K562 (cell line): ENCODE results near the gene DTX3. TPM values are rescaled to one million over a fixed set of nuclear protein-coding genes. Genes with fewer than 3 reads are reported as not detected.

Experiments
- ATAC-seq: fragments of 200-7000 bp; cut with Tn5 transposase; 3 replicates; pipeline ENCODE4 v1.9.1; 2020; ENCODE audit warnings: moderate library complexity
- BruUV-seq: library from RNA; stranded (reverse); fragments of 400-500 nt; replicated peaks from 2 replicates; lab custom pipeline; 2021; lab: Mats Ljungman, UMichigan
- CTCF ChIA-PET: fragments of 300-600 bp; formaldehyde crosslinking; extraction: SDS; loops from one replicate; lab custom pipeline; 2021; ENCODE audit warnings: low intra/inter-chr PET ratio; lab: Yijun Ruan, JAX
- POLR2A ChIA-PET: fragments of 300-600, 350-650 bp; sonication (Branson Sonifier 250); formaldehyde crosslinking; extraction: SDS; loops from one replicate; lab custom pipeline; 2021; ENCODE audit warnings: antibody characterized with exemption, inconsistent platforms; lab: Yijun Ruan, JAX
- DNase-seq, 4 experiments: peaks; one replicate each; pipeline versions ENCODE4 v3.0.0 to v3.0.0-alpha.2; 2011 to 2018; ENCODE audit warnings: low spot score in 3 of 4, mixed read lengths in 3 of 4; ENCODE audit errors: extremely low read depth in 1 of 4
- FAIRE-seq: peaks from 2 replicates; lab custom pipeline; 2011; peaks lifted over from hg19 to GRCh38; lab: Jason Lieb, UNC
- H2AFZ ChIP-seq: 2 replicates; pipeline ENCODE4 v1.6.0; 2011; ENCODE audit warnings: low read depth, low read length, control low read depth, inconsistent platforms
- H3K27ac ChIP-seq: fragments of 200-600 bp; 3 replicates; pipeline ENCODE4 v1.8.0; 2011; ENCODE audit warnings: low read depth, mild to moderate bottlenecking, control low read depth, inconsistent platforms, low read length, moderate library complexity, mixed read lengths; ENCODE audit errors: extremely low read depth
- H3K27me3 ChIP-seq, 2 experiments: fragments of 300-600 bp in 1 of 2; 2 replicates in 1 of 2; 3 replicates in 1 of 2; pipeline versions ENCODE4 v1.6.0 to v1.8.0; 2011; ENCODE audit warnings: inconsistent platforms in 2 of 2, low read length in 2 of 2, mild to moderate bottlenecking in 1 of 2, mixed read lengths in 1 of 2, moderate library complexity in 1 of 2; ENCODE audit not compliant: control insufficient read depth in 2 of 2, insufficient read depth in 2 of 2
- H3K36me3 ChIP-seq: fragments of 300-600 bp; 3 replicates; pipeline ENCODE4 v1.8.0; 2011; ENCODE audit warnings: mild to moderate bottlenecking, low read length, inconsistent platforms; ENCODE audit not compliant: control insufficient read depth, insufficient read depth
- H3K4me1 ChIP-seq, 2 experiments: fragments of 200-600 bp in 1 of 2; replicated peaks in 1 of 2; 2 replicates in 1 of 2; 3 replicates in 1 of 2; pipeline versions ENCODE4 v1.5.1 to v1.8.0; 2011; ENCODE audit warnings: inconsistent platforms in 2 of 2, low read length in 2 of 2, mild to moderate bottlenecking in 1 of 2, mixed read lengths in 1 of 2, moderate library complexity in 1 of 2; ENCODE audit not compliant: control insufficient read depth in 2 of 2, insufficient read depth in 2 of 2
- H3K4me2 ChIP-seq: 2 replicates; pipeline ENCODE4 v1.6.1; 2011; ENCODE audit warnings: low read length, control low read depth, inconsistent platforms, mixed read lengths; ENCODE audit not compliant: insufficient read depth
- H3K4me3 ChIP-seq: fragments of 200-600 bp; sonication (generic), shearing (Covaris generic); 2 replicates; pipeline ENCODE4 v1.5.1; 2016; ENCODE audit warnings: control low read depth, inconsistent platforms
- H3K79me2 ChIP-seq: fragments of 200-600 bp; 3 replicates; pipeline ENCODE4 v1.8.0; 2011; ENCODE audit warnings: low read length, inconsistent platforms; ENCODE audit not compliant: control insufficient read depth, insufficient read depth
- H3K9ac ChIP-seq, 2 experiments: 2 replicates each; pipeline versions ENCODE4 v1.6.0 to v1.6.1; 2011; ENCODE audit warnings: low read depth in 2 of 2, low read length in 2 of 2, control low read depth in 1 of 2, inconsistent platforms in 1 of 2, mild to moderate bottlenecking in 1 of 2, mixed read lengths in 1 of 2; ENCODE audit not compliant: insufficient read depth in 1 of 2
- H3K9me1 ChIP-seq: one replicate; pipeline ENCODE4 v1.6.0; 2011; ENCODE audit warnings: inconsistent platforms, mild to moderate bottlenecking, low read length, moderate library complexity; ENCODE audit not compliant: control insufficient read depth, insufficient read depth
- H3K9me3 ChIP-seq: replicated peaks from 2 replicates; pipeline ENCODE4 v1.5.1; 2011; ENCODE audit warnings: low read depth, low read length, inconsistent platforms; ENCODE audit not compliant: control insufficient read depth, insufficient read depth
- H4K20me1 ChIP-seq: replicated peaks from 2 replicates; pipeline ENCODE4 v1.6.1; 2011; ENCODE audit warnings: low read length, inconsistent platforms, mixed read lengths; ENCODE audit not compliant: control insufficient read depth, insufficient read depth
- ATF2 ChIP-seq: sonication (generic); formaldehyde crosslinking; IDR thresholded peaks from 2 replicates; pipeline ENCODE4 v1.8.1; 2022; ENCODE audit warnings: missing genetic modification reagents
- BRCA1 ChIP-seq, 2 experiments: fragments of 450-650 bp in 1 of 2; sonication (generic) in 1 of 2; formaldehyde crosslinking in 1 of 2; IDR thresholded peaks; 2 replicates each; pipeline versions ENCODE4 v1.5.0 to v1.6.1; 2017 to 2020; ENCODE audit warnings: mild to moderate bottlenecking in 1 of 2, missing genetic modification reagents in 1 of 2
- CHCHD3 ChIP-seq: fragments of 250-450 bp; sonication (Bioruptor Pico); IDR thresholded peaks from 2 replicates; pipeline ENCODE4 v2.1.2; 2022; ENCODE audit warnings: mild to moderate bottlenecking
- COPS2 ChIP-seq: fragments of 450-650 bp; conservative IDR thresholded peaks from 2 replicates; pipeline ENCODE4 v1.6.1; 2016; ENCODE audit warnings: mild to moderate bottlenecking, moderate library complexity
- ELF2 ChIP-seq: fragments of 250-450 bp; sonication (Bioruptor Pico); IDR thresholded peaks from 2 replicates; pipeline ENCODE4 v1.5.0; 2021; ENCODE audit warnings: mild to moderate bottlenecking
- EZH2 ChIP-seq: IDR thresholded peaks from 2 replicates; pipeline ENCODE4 v1.6.1; 2012; ENCODE audit warnings: low read depth, mild to moderate bottlenecking, inconsistent platforms, low read length, borderline replicate concordance
- FOXJ3 ChIP-seq: sonication (generic); formaldehyde crosslinking; IDR thresholded peaks from 2 replicates; pipeline ENCODE4 v1.4.0; 2020; ENCODE audit warnings: mild to moderate bottlenecking, missing genetic modification reagents
- GTF2B ChIP-seq: IDR thresholded peaks from 2 replicates; pipeline ENCODE4 v1.6.1; 2011; ENCODE audit not compliant: insufficient read length; ENCODE audit errors: extremely low read depth
- HNRNPL ChIP-seq: fragments of 200-400 bp; formaldehyde crosslinking; IDR thresholded peaks from 2 replicates; pipeline ENCODE4 v1.6.1; 2017; ENCODE audit warnings: low read depth, mild to moderate bottlenecking, low read length
- SIX5 ChIP-seq, 2 experiments: IDR thresholded peaks; 2 replicates each; pipeline ENCODE4 v1.6.1; 2011; ENCODE audit warnings: low read length in 2 of 2, borderline replicate concordance in 1 of 2, low read depth in 1 of 2, mild to moderate bottlenecking in 1 of 2, moderate library complexity in 1 of 2; ENCODE audit not compliant: insufficient read depth in 1 of 2
- SMC3 ChIP-seq: conservative IDR thresholded peaks from 2 replicates; pipeline ENCODE4 v1.6.1; 2011; ENCODE audit warnings: low read depth, low read length, improper control_type of control experiment; ENCODE audit not compliant: insufficient read depth
- STAT5B ChIP-seq: fragments of 250-450 bp; sonication (Bioruptor Pico); IDR thresholded peaks from 2 replicates; pipeline ENCODE4 v1.8.0; 2021; ENCODE audit warnings: mild to moderate bottlenecking, inconsistent platforms
- ZBTB11 ChIP-seq, 3 experiments: fragments of 200-800 bp in 1 of 3; fragments of 250-450 bp in 1 of 3; fragments of 450-650 bp in 1 of 3; sonication (Bioruptor Pico) in 1 of 3; sonication (Bioruptor generic) in 1 of 3; formaldehyde crosslinking in 1 of 3; IDR thresholded peaks; 2 replicates each; pipeline versions ENCODE4 v1.6.1 to v1.8.0; 2016 to 2022; ENCODE audit warnings: mild to moderate bottlenecking in 2 of 3, missing genetic modification characterization in 2 of 3, missing compliant biosample characterization in 1 of 3, moderate library complexity in 1 of 3
- ZNF23 ChIP-seq: fragments of 250-450 bp; sonication (Bioruptor Pico); IDR thresholded peaks from 2 replicates; pipeline ENCODE4 v1.4.0; 2020; ENCODE audit warnings: mild to moderate bottlenecking
- ZNF311 ChIP-seq: fragments of 250-450 bp; sonication (Bioruptor Pico); IDR thresholded peaks from 2 replicates; pipeline ENCODE4 v1.4.0; 2020; ENCODE audit warnings: mild to moderate bottlenecking, moderate library complexity
- ZNF347 ChIP-seq: fragments of 450-650 bp; formaldehyde crosslinking; IDR thresholded peaks from 2 replicates; pipeline ENCODE4 v1.4.0; 2020; ENCODE audit warnings: low read depth, mild to moderate bottlenecking, moderate library complexity
- ZNF586 ChIP-seq: fragments of 450-650 bp; formaldehyde crosslinking; conservative IDR thresholded peaks from 2 replicates; pipeline ENCODE4 v1.4.0; 2020; ENCODE audit warnings: mild to moderate bottlenecking, moderate library complexity
- ZNF76 ChIP-seq: fragments of 250-450 bp; sonication (Bioruptor Pico); IDR thresholded peaks from 2 replicates; pipeline ENCODE4 v1.4.0; 2020; ENCODE audit warnings: mild to moderate bottlenecking, moderate library complexity, borderline replicate concordance
- WGBS: fragments of 100-300 bp; shearing (Covaris generic); methylation state at CpG from one replicate; pipeline ENCODE4 v1.1.6; 2016; ENCODE audit warnings: low coverage, mixed read lengths; ENCODE audit not compliant: insufficient coverage; ENCODE audit errors: missing lambda C conversion rate; 5-methylcytosine and 5-hydroxymethylcytosine counted together
- in situ Hi-C: fragments of 300-500 bp; cut with MboI; formaldehyde crosslinking; loops from 4 replicates; pipeline ENCODE4 v1.15.0; 2018; ENCODE audit warnings: inconsistent platforms, mixed read lengths
- intact Hi-C: fragments of 100-400 bp; cut with micrococcal nuclease; formaldehyde crosslinking; loops from 2 replicates; pipeline ENCODE4 v1.14.2; 2022
- polyA plus RNA-seq, 8 experiments: library from polyadenylated mRNA; depleted of rRNA in 4 of 8; stranded (reverse) in 5 of 8; unstranded in 3 of 8; fragments of >200 nt; fragmentation: Nextera tagmentation in 2 of 8; fragmentation: Illumina TruSeq in 1 of 8; extraction: Ambion mirVana in 2 of 8; extraction: Trizol in 1 of 8; gene quantifications; 2 replicates each; pipeline versions ENCODE4 v1.2.1 to v1.2.3, GENCODE V29; 2011 to 2014; ENCODE audit warnings: inconsistent platforms in 1 of 8, missing spikeins in 1 of 8
- total RNA-seq, 7 experiments: library from RNA; depleted of rRNA in 6 of 7; stranded (reverse); fragments of >200 nt in 6 of 7; fragmentation: Illumina TruSeq in 2 of 7; extraction: Trizol in 2 of 7; gene quantifications; 2 replicates each; pipeline versions ENCODE4 v1.2.1 to v1.2.3, GENCODE V29; 2011 to 2021; ENCODE audit warnings: low replicate concordance in 1 of 7

The DTX3 gene
- total and polyA plus RNA-seq, 9 of the 15 experiments (the other 6 are each of a cell fraction or from before 2014, with no cell fraction given), result 0.03 to 0.09 (median 0.06) TPM; not detected in 6

- ChIA-PET POLR2A (interaction anchor here (1.2 to 1.4 kb wide), 4 partner anchors 9 to 69 kb away, joined by 3 to 9 read pairs (median 5); no protein-coding TSS in a partner anchor), CTCF (interaction anchor here (1.0 to 4.6 kb wide), 8 partner anchors 37 to 322 kb away, joined by 3 to 36 read pairs (median 9); partner anchors contain the start of gene B4GALNT1)
- in situ Hi-C loops (no loop called here), intact Hi-C loops (no loop called here)
- Histone ChIP-seq H2AFZ (no peak overlapping the region), H3K79me2 (no peaks in the 10 kb centered on the region), H3K4me2 (no peak overlapping the region), H3K4me1 (peaks cover under 1 to 3% of the 10 kb centered on the region in 2 experiments; a peak in 3 of 5 replicates), H3K9me3 (no peaks in the 10 kb centered on the region), H3K9me1 (no peaks in the 10 kb centered on the region), H3K36me3 (peaks cover 61% of the 10 kb centered on the region; the same call in 2 of the 3 replicates), H3K9ac (no peak overlapping the region), H4K20me1 (peaks cover 3% of the 10 kb centered on the region; the same call in 1 of the 2 replicates), H3K27ac (no peak overlapping the region), H3K4me3 (no peak overlapping the region), H3K27me3 (no peaks in the 10 kb centered on the region)
- DNase-seq (no peak), FAIRE-seq (no peak), ATAC-seq (no peak)
- 100% methylated on average over 2 of the region's 2 CpGs for WGBS
- no TSS peak for BruUV-seq
- TF ChIP-seq SIX5 (IDR thresholded peaks at IDR 0.05; ENCODE audit: borderline replicate concordance in 1 of 2, insufficient read depth in 1 of 2, low read depth in 1 of 2, low read length in 2 of 2) (no peak), ZNF23 (CRISPR knock-in tag) (no peak), GTF2B (no peak), ZNF76 (no peak), STAT5B (CRISPR knock-in tag) (no peak), EZH2 (no peak), ATF2 (no peak), COPS2 (no peak), FOXJ3 (CRISPR knock-in tag) (no peak), HNRNPL (no peak), SMC3 (no peak), ELF2 (CRISPR knock-in tag) (no peak), ZNF586 (CRISPR knock-in tag) (no peak), BRCA1 (IDR thresholded peaks at IDR 0.05) (no peak), BRCA1 (CRISPR knock-in tag; IDR thresholded peaks at IDR 0.05) (no peak), ZBTB11 (CRISPR knock-in tag; IDR thresholded peaks at IDR 0.05) (no peak), ZNF347 (no peak), CHCHD3 (CRISPR knock-in tag) (no peak), ZNF311 (CRISPR knock-in tag) (no peak)
Measured at GRCh38 chr12:57584050-57584449, 20.6 kb upstream of the DTX3 start.
